Uterus (tissue), 4 donors: ENCODE measurements around the gene UBE2QL1. TPM values are rescaled to one million over a fixed set of nuclear protein-coding genes. Genes with fewer than 3 reads are reported as not detected.

ENCODE experiments used
- DNase-seq, 2 donors: peaks; one replicate each; pipeline ENCODE4 v3.0.0-alpha.2; 2019 to 2020
- H3K27ac ChIP-seq, 2 donors: fragments of 200-600 bp; sonication (generic); 1 replicate in 1 of 2; 2 replicates in 1 of 2; pipeline ENCODE4 v1.5.1; 2016 to 2018
- H3K27me3 ChIP-seq, 2 donors: fragments of 200-600 bp; sonication (generic); one replicate each; pipeline ENCODE4 v1.5.1; 2018 to 2019; ENCODE audit warnings: control low read depth in 1 of 2
- H3K36me3 ChIP-seq, 2 donors: fragments of 200-600 bp; sonication (generic); one replicate each; pipeline ENCODE4 v1.5.1; 2019; ENCODE audit warnings: control low read depth in 1 of 2
- H3K4me1 ChIP-seq, 2 donors: fragments of 200-600 bp; sonication (generic); one replicate each; pipeline ENCODE4 v1.5.1; 2018 to 2019; ENCODE audit warnings: control low read depth in 1 of 2
- H3K4me3 ChIP-seq, 2 donors: fragments of 200-600 bp; sonication (generic); 1 replicate in 1 of 2; 2 replicates in 1 of 2; pipeline ENCODE4 v1.5.1; 2018 to 2019; ENCODE audit warnings: mild to moderate bottlenecking in 1 of 2
- H3K9me3 ChIP-seq, 2 donors: fragments of 200-600 bp; sonication (generic); one replicate each; pipeline ENCODE4 v1.5.1; 2019; ENCODE audit warnings: control low read depth in 1 of 2
- CTCF ChIP-seq, 4 experiments: fragments of 200-600 bp in 2 of 4; fragments of 450-650 bp in 2 of 4; sonication (generic) in 2 of 4; IDR thresholded peaks; one replicate each; pipeline ENCODE4 v1.5.1; 2016 to 2019; ENCODE audit warnings: antibody characterized with exemption in 4 of 4, mild to moderate bottlenecking in 2 of 4, moderate library complexity in 1 of 4
- POLR2A ChIP-seq, 2 donors: fragments of 450-650 bp; IDR thresholded peaks; one replicate each; pipeline ENCODE4 v1.6.1; 2016; ENCODE audit warnings: antibody characterized with exemption in 2 of 2, mild to moderate bottlenecking in 1 of 2, moderate library complexity in 1 of 2
- intact Hi-C: fragments of 100-400 bp; cut with DNase I; formaldehyde crosslinking; loops from one replicate; pipeline ENCODE4 v1.15.1; 2023; ENCODE audit warnings: low total_unique reads
- total RNA-seq, 4 donors: library from RNA; depleted of rRNA in 3 of 4; stranded (reverse); fragments of >200 nt in 3 of 4; gene quantifications; one replicate each; pipeline versions ENCODE4 v1.1.0 to v1.2.4, GENCODE V29; 2014 to 2023
- donor health status: DM: yes; HTN: yes; CAD: no.

Gene UBE2QL1
- total RNA-seq, 4 donors from 2014 or later = 0.34 to 0.90 TPM; not detected in 2

- Histone ChIP-seq H3K27me3 (no peaks in the 10 kb centered on the region), H3K4me3 (no peak overlapping the region), H3K9me3 (no peaks in the 10 kb centered on the region), H3K4me1 (no peaks in the 10 kb centered on the region), H3K27ac (no peak overlapping the region), H3K36me3 (no peaks in the 10 kb centered on the region)
- TF ChIP-seq CTCF (IDR thresholded peaks at IDR 0.05) (no peak), POLR2A (IDR thresholded peaks at IDR 0.05) (no peak)
- intact Hi-C loops = no loop called here
- DNase-seq = no peak
Observed at GRCh38 chr5:6501701-6502100, 53.0 kb downstream of the UBE2QL1 start.

GRCh38 chr5:6502421-6502820 is 53.8 kb downstream of the UBE2QL1 start:
- intact Hi-C loops = no loop called here
- H3K27me3 ChIP-seq = no peaks in the 10 kb centered on the region
- no peaks in the 10 kb centered on the region for H3K9me3 ChIP-seq
- H3K4me1 ChIP-seq = no peaks in the 10 kb centered on the region
- DNase-seq = no peak
- H3K36me3 ChIP-seq = no peaks in the 10 kb centered on the region
- no peak for TF ChIP-seq POLR2A (IDR thresholded peaks at IDR 0.05)
- no peak for TF ChIP-seq CTCF (IDR thresholded peaks at IDR 0.05)
- H3K4me3 ChIP-seq = no peak overlapping the region
- H3K27ac ChIP-seq = no peak overlapping the region

- H3K9me3 ChIP-seq = no peaks in the 10 kb centered on the region
- no peak for DNase-seq
- intact Hi-C loops = no loop called here
Observed at GRCh38 chr5:6503342-6503741, 54.7 kb downstream of the UBE2QL1 start.

GRCh38 chr5:6504677-6505415 is 56.2 kb downstream of the UBE2QL1 start:
- TF ChIP-seq CTCF (IDR thresholded peaks at IDR 0.05) (no peak), POLR2A (IDR thresholded peaks at IDR 0.05) (no peak)
- no peak for DNase-seq
- no peaks in the 10 kb centered on the region for H3K27me3 ChIP-seq
- H3K4me1 ChIP-seq = no peaks in the 10 kb centered on the region
- H3K36me3 ChIP-seq = no peaks in the 10 kb centered on the region
- H3K27ac ChIP-seq = no peak overlapping the region
- H3K4me3 ChIP-seq = no peak overlapping the region
- no peaks in the 10 kb centered on the region for H3K9me3 ChIP-seq
- intact Hi-C loops = no loop called here

More at GRCh38 chr5:6503342-6503741, 54.7 kb downstream of the UBE2QL1 start:
- Histone ChIP-seq H3K27me3 (no peaks in the 10 kb centered on the region), H3K27ac (no peak overlapping the region), H3K4me1 (no peaks in the 10 kb centered on the region), H3K4me3 (no peak overlapping the region), H3K36me3 (no peaks in the 10 kb centered on the region)
- TF ChIP-seq POLR2A (IDR thresholded peaks at IDR 0.05) = no peak

- no peak overlapping the region for H3K27ac ChIP-seq
- TF ChIP-seq POLR2A (IDR thresholded peaks at IDR 0.05) = no peak
- TF ChIP-seq CTCF (IDR thresholded peaks at IDR 0.05) = no peak
- no peaks in the 10 kb centered on the region for H3K36me3 ChIP-seq
- no peaks in the 10 kb centered on the region for H3K9me3 ChIP-seq
- H3K27me3 ChIP-seq = no peaks in the 10 kb centered on the region
- no peak overlapping the region for H3K4me3 ChIP-seq
- DNase-seq = no peak
- intact Hi-C loops = no loop called here
- H3K4me1 ChIP-seq = no peaks in the 10 kb centered on the region
Observed at GRCh38 chr5:6505416-6505755, 56.7 kb downstream of the UBE2QL1 start.
